Measurements from ENCODE around the gene KAT14. TPM values are rescaled to one million over a fixed set of nuclear protein-coding genes. Genes with fewer than 3 reads are reported as not detected.
A peak's percentile ranks its signal among the peaks of the same experiment; 100 is the strongest.

KAT14 gene
- total RNA-seq, 1 experiment from 2014 or later, result 24.1 TPM

DNA sequence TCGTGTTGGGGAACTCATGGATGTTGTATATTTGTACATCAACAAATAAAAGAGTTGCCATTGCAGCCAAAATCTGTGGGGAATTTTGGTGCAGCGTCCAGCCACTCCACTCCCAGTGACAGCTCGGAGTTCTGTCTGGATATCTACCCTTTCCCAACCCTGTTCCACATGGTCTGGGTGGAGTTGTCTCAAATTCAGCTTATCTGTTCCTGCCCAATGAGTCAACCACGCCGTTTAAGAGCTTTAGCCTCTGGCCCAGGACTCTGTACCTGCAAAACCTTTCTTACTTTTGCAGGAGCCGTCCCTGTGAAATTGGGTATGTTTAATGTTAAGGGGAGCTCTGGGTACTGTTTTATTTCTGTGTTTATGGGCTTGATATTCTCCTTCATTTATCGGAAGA, 46.0 kb upstream of the KAT14 start:
- Mint-ChIP-seq H3K27ac (no peak overlapping the region), H3K27me3 (ENCODE audit: low read depth) (peaks cover 4% of the 10 kb centered on the region), H3K4me3 (no peak overlapping the region), H3K9me3 (no peaks in the 10 kb centered on the region), H3K4me1 (peaks cover 9% of the 10 kb centered on the region), H3K36me3 (no peaks in the 10 kb centered on the region)
- DNase-seq (ENCODE audit: low spot score), result no peak
- ATAC-seq, result no peak
- no peak for TF ChIP-seq ZNF317 (CRISPR knock-in tag; IDR thresholded peaks at IDR 0.05; ENCODE audit: borderline replicate concordance, low read depth)
- no peak for TF ChIP-seq ZBTB21 (CRISPR knock-in tag; IDR thresholded peaks at IDR 0.05; ENCODE audit: borderline replicate concordance)
- no peak for TF ChIP-seq ZNF121 (CRISPR knock-in tag; IDR thresholded peaks at IDR 0.05)
- TF ChIP-seq RELA (CRISPR knock-in tag; IDR thresholded peaks at IDR 0.05; ENCODE audit: borderline replicate concordance), result no peak
- TF ChIP-seq ATF1 (CRISPR knock-in tag; IDR thresholded peaks at IDR 0.05), result no peak
- no peak for TF ChIP-seq NFE2L1 (CRISPR knock-in tag; IDR thresholded peaks at IDR 0.05)
- no peak for TF ChIP-seq ESRRA (CRISPR knock-in tag; IDR thresholded peaks at IDR 0.05; ENCODE audit: borderline replicate concordance)
- no peak for TF ChIP-seq ZNF423 (CRISPR knock-in tag; IDR thresholded peaks at IDR 0.05)
- no peak for TF ChIP-seq TEAD1 (CRISPR knock-in tag; IDR thresholded peaks at IDR 0.05)
- TF ChIP-seq TCF7 (CRISPR knock-in tag; IDR thresholded peaks at IDR 0.05; ENCODE audit: low read depth), result no peak
- no peak for TF ChIP-seq ZNF396 (CRISPR knock-in tag; IDR thresholded peaks at IDR 0.05; ENCODE audit: borderline replicate concordance)
- TF ChIP-seq SMAD4 (CRISPR knock-in tag; IDR thresholded peaks at IDR 0.05), result no peak
- TF ChIP-seq MXD4 (CRISPR knock-in tag; IDR thresholded peaks at IDR 0.05; ENCODE audit: borderline replicate concordance), result no peak
- no peak for TF ChIP-seq ZNF219 (CRISPR knock-in tag; IDR thresholded peaks at IDR 0.05; ENCODE audit: borderline replicate concordance)
- CTCF ChIA-PET, result interaction anchor here (1.0 to 1.7 kb wide), 2 partner anchors 10 to 34 kb away, joined by 3 read pairs; partner anchors contain the start of gene OVOL2
- POLR2A ChIA-PET, result no interaction called here

DNA sequence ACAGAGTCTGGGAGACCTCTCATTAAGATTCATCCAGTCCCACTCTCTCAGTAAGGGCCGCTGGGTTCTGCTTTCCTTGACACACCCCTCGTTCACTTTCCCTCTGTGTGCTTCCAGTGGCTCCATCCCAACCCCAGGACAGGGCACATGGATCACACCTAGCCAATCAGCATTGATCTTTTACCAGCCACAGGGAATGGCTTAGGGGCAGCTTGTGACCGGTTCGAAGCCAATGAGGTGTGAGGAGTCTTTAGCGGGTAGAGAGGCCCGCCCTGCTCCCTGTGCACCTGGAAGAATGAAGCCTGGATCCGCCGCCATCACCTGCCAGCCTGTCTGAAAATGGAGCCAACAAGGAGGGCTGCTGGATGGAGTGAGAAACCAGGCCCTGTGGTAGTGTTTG, 44.8 kb upstream of the KAT14 start:
- POLR2A ChIA-PET, result no interaction called here

More for the DNA sequence above, 44.8 kb upstream of the KAT14 start:
- no peaks in the 10 kb centered on the region for H3K36me3 Mint-ChIP-seq
- no peak overlapping the region for H3K27ac Mint-ChIP-seq
- peak; percentile 90 for ATAC-seq
- no peak for DNase-seq (ENCODE audit: low spot score)
- H3K9me3 Mint-ChIP-seq, result no peaks in the 10 kb centered on the region
- TF ChIP-seq MLX (CRISPR knock-in tag; IDR thresholded peaks at IDR 0.05) (no peak), ZNF512 (CRISPR knock-in tag; IDR thresholded peaks at IDR 0.05; ENCODE audit: borderline replicate concordance) (no peak), NFYB (CRISPR knock-in tag; conservative IDR thresholded peaks at IDR 0.05; ENCODE audit: low read depth) (peak; percentile 31; the same call in 1 of the 2 replicates)
- TF ChIP-seq, protein P1, sequence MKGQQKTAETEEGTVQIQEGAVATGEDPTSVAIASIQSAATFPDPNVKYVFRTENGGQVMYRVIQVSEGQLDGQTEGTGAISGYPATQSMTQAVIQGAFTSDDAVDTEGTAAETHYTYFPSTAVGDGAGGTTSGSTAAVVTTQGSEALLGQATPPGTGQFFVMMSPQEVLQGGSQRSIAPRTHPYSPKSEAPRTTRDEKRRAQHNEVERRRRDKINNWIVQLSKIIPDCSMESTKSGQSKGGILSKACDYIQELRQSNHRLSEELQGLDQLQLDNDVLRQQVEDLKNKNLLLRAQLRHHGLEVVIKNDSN (CRISPR knock-in tag; IDR thresholded peaks at IDR 0.05), result peak; percentile 47; the same call in 1 of the 2 replicates
- TF ChIP-seq, protein P2, sequence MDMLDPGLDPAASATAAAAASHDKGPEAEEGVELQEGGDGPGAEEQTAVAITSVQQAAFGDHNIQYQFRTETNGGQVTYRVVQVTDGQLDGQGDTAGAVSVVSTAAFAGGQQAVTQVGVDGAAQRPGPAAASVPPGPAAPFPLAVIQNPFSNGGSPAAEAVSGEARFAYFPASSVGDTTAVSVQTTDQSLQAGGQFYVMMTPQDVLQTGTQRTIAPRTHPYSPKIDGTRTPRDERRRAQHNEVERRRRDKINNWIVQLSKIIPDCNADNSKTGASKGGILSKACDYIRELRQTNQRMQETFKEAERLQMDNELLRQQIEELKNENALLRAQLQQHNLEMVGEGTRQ (CRISPR knock-in tag; IDR thresholded peaks at IDR 0.05), result peak; percentile 73
- TF ChIP-seq, protein P3, sequence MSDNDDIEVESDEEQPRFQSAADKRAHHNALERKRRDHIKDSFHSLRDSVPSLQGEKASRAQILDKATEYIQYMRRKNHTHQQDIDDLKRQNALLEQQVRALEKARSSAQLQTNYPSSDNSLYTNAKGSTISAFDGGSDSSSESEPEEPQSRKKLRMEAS (CRISPR knock-in tag; IDR thresholded peaks at IDR 0.05), result peak; percentile 42; the same call in 1 of the 2 replicates
- peaks cover 2% of the 10 kb centered on the region; the same call in 1 of the 2 replicates for H3K4me1 Mint-ChIP-seq
- peaks cover 4% of the 10 kb centered on the region for H3K27me3 Mint-ChIP-seq (ENCODE audit: low read depth)
- CTCF ChIA-PET, result no interaction called here
- no peak overlapping the region for H3K4me3 Mint-ChIP-seq
